ENCODE data around the gene CLEC20A.

DNA sequence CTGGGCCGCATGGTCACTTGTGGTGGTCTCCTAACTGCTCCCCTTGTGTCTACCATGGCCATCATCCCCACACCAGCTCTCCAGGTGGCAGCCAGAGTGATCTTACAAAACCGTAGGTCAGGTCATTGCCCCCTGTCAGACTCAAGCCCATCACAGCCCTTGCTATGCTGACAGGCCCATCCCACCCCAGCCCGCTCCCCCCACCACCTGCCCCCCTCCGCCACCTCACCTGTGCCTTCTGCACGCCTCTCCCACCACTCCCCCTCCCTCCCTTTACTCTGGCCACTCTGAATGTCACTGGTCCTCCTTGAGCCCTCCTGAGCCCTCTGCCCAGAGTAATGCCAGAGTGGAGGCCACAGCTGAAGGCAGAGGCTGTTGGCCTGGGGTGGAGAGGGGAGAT, 44.6 kb upstream of the CLEC20A start:
- TF ChIP-seq CTCF (optimal IDR thresholded peaks at IDR 0.05 in 1 of 3, IDR thresholded peaks at IDR 0.05 in 1 of 3, conservative IDR thresholded peaks at IDR 0.05 in 1 of 3; ENCODE audit: extremely low read depth in 1 of 3, insufficient read depth in 2 of 3, low read length in 3 of 3), result no peak
- TF ChIP-seq EZH2 (IDR thresholded peaks at IDR 0.05; ENCODE audit: low read length), result no peak

Measured in keratinocyte (primary cell).